T-helper 2 cell treated with Interferon-gamma antibody and Interleukin-4, amounts not matched to agents 5 μg/mL and 100 μg/mL, for 36 hours (primary cell): ENCODE results near the gene GLS.
"Not testable (repeated sequence)": the region's sequence is repeated elsewhere in the genome, so short reads cannot be mapped to it uniquely, and the experiment has no call there.

Source experiments
- DNase-seq: peaks from one replicate; pipeline ENCODE4 v3.0.0; 2021; ENCODE audit warnings: low spot score
- H3K27ac Mint-ChIP-seq: one replicate; pipeline ENCODE4 v1.8.0; 2021; ENCODE audit warnings: mild to moderate bottlenecking, mixed read lengths
- H3K27me3 Mint-ChIP-seq: one replicate; pipeline ENCODE4 v1.8.0; 2021; ENCODE audit warnings: low read depth, mixed read lengths
- H3K36me3 Mint-ChIP-seq: one replicate; pipeline ENCODE4 v1.8.0; 2021; ENCODE audit warnings: low read depth, mixed read lengths
- H3K4me1 Mint-ChIP-seq: one replicate; pipeline ENCODE4 v1.8.0; 2021; ENCODE audit warnings: low read depth, mixed read lengths
- H3K4me3 Mint-ChIP-seq: one replicate; pipeline ENCODE4 v1.8.0; 2022; ENCODE audit warnings: mild to moderate bottlenecking, moderate library complexity, mixed read lengths
- H3K9me3 Mint-ChIP-seq: one replicate; pipeline ENCODE4 v1.8.0; 2021; ENCODE audit warnings: mixed read lengths

GLS gene

DNA sequence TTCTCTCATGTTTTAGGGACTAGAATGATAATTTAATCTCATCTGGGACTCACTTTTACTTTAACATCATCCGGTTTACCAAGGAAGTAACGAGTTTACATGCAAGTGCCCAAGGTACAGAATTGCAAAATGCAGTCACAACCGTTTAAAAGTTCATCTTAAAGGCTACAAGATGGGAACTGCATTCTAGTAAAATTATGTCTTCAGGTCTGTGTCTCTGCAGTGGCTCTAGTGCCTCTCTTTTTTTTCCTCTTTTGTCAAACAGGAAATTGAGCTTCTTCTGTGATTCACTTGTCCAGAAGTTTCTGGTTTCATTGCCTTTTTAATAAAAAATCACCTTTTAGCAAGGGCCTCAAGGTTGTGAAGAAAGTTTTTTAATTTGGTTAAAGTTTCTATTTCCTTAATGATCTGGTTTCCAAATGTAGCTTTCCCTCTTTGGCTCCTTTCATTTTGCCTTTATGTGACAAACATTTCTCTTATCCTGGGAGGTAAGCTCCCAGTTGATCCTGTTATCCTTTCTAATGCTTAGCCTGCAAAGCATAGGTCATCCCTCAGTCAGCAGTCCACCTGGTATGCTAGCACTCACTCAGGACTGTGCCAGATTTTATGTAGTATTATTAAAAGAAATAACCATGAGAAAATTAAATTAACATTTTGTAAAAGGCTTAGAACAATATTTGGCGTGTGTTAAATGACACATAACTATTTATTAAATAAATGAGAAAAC is 2.4 kb downstream of the GLS start:
- Mint-ChIP-seq H3K36me3 (peaks cover 32% of the 10 kb centered on the region), H3K9me3 (no peaks in the 10 kb centered on the region), H3K27ac (peak overlapping the region; percentile 98), H3K4me3 (peak overlapping the region; percentile 92), H3K27me3 (no peaks in the 10 kb centered on the region), H3K4me1 (peaks cover 32% of the 10 kb centered on the region)
- no peak for DNase-seq

DNA sequence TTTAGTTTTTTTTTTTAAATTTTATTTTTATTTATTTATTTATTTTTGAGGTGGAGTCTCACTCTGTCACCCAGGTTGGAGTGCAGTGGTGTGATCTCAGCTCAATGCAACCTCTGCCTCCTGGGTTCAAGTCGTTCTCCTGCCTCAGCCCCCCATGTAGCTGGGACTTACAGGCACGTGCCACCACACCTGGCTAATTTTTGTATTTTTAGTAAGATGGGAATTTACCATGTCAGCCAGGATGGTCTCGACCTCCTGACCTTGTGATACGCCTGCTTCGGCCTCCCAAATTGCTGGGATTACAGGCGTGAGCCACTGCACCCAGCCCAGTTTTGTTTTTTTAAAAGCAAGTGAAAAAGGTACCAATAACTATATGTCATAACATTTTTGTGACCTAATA is 5.2 kb downstream of the GLS start:
- not testable (repeated sequence) for H3K27me3 Mint-ChIP-seq, H3K9me3 Mint-ChIP-seq, H3K27ac Mint-ChIP-seq, DNase-seq
- H3K4me3 Mint-ChIP-seq, result peak overlapping the region; percentile 19
- H3K36me3 Mint-ChIP-seq, result peaks cover 44% of the 10 kb centered on the region
- peaks cover 47% of the 10 kb centered on the region for H3K4me1 Mint-ChIP-seq

DNA sequence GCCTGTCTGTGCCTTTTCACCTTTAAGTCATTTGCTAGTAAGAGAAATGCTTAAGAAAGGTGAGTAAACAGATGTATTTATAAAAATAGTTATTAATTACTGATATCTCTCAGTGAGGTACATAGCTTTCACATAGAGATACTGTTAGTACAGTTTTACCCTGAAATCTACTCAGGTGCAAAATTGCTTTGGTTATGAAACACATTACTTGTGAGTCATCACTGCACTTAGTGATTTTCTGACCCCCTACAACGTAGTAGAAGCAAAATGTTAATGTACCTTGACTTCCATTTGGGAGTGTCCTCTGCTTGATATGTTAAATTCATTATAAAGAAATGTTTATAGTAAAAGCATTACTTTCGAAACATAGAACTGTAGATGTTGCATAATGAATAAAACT is 6.5 kb downstream of the GLS start:
- no peak for DNase-seq
- no peak overlapping the region for H3K27ac Mint-ChIP-seq
- H3K4me1 Mint-ChIP-seq, result peaks cover 55% of the 10 kb centered on the region
- peaks cover 46% of the 10 kb centered on the region for H3K36me3 Mint-ChIP-seq
- H3K9me3 Mint-ChIP-seq, result no peaks in the 10 kb centered on the region
- no peaks in the 10 kb centered on the region for H3K27me3 Mint-ChIP-seq
- no peak overlapping the region for H3K4me3 Mint-ChIP-seq

DNA sequence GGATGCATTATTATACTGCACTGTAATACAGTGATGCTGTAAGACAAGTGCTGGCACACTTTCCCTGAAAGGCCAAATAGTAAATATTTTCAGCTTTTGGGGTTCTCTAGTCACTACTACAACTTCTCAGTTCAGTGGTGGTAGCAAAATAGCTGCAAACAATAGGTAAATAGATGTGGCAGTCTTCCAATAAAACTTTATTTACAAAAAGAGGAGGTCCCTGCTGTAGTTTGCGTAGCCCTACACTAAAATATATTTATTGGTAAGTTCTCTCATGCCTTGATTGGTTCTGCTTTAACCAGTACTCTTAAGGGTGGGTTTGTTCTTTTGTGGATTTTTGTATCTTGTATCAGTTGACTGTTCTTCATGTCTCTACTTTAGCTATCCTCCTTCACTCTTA is 7.8 kb downstream of the GLS start:
- Mint-ChIP-seq H3K4me3 (peak overlapping the region; percentile 34), H3K9me3 (no peaks in the 10 kb centered on the region), H3K27me3 (no peaks in the 10 kb centered on the region), H3K27ac (no peak overlapping the region), H3K36me3 (peaks cover 37% of the 10 kb centered on the region), H3K4me1 (peaks cover 54% of the 10 kb centered on the region)
- DNase-seq, result no peak

DNA sequence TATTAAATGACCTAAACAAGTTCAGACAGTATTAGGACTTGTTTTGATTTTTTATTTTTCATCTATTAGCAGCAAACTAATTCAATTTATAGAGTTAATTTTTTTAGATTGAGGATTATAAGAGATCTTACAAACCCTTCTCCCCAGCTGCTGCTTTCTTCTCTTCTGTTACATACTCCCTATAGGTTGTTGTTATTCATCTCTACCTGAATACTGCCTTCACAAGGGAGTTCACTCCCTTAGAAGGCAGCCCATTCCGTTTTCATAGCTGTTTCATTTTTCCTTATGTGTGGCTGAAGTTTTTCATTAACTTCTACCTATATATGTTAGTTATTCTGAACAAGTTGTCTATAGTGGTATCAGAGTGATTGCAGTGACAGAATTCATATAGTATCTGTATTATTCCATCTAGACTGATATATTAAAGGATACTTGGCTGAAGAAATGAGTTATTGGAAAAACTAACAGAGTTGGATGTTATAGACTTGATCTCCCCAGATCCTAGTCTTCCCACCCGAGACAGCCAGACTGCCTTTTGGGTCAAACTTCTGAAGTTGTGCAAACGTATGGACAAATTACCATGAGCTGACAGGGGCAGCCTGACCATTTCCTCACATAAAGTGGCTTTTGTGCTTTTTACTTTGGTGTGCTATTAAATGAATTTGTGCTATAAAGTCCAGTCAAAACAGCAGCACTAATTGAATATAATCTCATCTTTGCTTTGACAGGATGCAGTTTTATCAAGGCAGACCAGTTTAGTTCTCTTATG is 8.7 kb downstream of the GLS start:
- Mint-ChIP-seq H3K4me1 (peaks cover 51% of the 10 kb centered on the region), H3K36me3 (peaks cover 29% of the 10 kb centered on the region), H3K27ac (no peak overlapping the region)

DNA sequence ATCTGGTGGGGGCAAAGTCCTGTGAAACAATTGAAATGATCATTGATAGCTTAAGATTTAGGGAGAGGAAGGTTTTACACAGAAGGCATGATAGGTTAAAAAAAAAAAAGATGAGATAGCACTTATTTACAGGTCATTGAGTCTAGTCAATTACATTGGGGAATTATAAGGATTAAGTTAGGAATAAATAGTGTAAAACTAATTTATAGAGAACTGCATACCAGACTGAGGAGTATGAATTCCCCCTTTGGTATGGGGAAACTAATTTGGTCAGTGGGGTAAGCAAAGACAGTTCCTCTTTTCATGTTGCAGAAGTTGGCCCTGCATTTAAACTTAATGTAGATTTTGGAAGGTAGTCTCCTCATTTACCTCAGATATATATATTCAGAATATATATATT is 10.8 kb downstream of the GLS start:
- Mint-ChIP-seq H3K27ac (no peak overlapping the region), H3K27me3 (no peaks in the 10 kb centered on the region), H3K9me3 (no peaks in the 10 kb centered on the region), H3K4me3 (no peak overlapping the region), H3K4me1 (peaks cover 49% of the 10 kb centered on the region), H3K36me3 (peaks cover 28% of the 10 kb centered on the region)
- no peak for DNase-seq

More for the DNA sequence above, 8.7 kb downstream of the GLS start:
- DNase-seq, result no peak
- no peaks in the 10 kb centered on the region for H3K27me3 Mint-ChIP-seq
- no peaks in the 10 kb centered on the region for H3K9me3 Mint-ChIP-seq
- no peak overlapping the region for H3K4me3 Mint-ChIP-seq

DNA sequence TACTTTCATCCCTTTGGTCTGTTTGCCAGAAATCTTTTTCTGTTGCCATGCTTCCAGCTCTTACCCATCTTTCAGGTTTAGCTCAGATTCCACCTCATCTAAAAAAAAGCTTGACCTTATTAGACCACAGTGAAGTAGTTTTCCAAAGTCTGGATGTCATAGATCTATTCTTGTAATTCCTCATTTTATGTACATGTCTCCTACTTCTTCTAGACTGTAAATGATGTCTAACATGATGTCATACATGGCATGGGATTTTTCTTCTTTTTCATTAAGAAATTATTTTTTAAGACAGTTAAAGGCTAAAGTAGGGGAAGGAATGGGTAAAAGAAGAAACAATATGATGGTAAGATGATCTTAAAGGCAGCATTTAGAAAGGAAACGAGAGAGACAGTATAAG is 11.3 kb downstream of the GLS start:
- no peak for DNase-seq
- Mint-ChIP-seq H3K27ac (no peak overlapping the region), H3K4me3 (no peak overlapping the region), H3K4me1 (peaks cover 53% of the 10 kb centered on the region), H3K9me3 (no peaks in the 10 kb centered on the region), H3K27me3 (no peaks in the 10 kb centered on the region), H3K36me3 (peaks cover 33% of the 10 kb centered on the region)

DNA sequence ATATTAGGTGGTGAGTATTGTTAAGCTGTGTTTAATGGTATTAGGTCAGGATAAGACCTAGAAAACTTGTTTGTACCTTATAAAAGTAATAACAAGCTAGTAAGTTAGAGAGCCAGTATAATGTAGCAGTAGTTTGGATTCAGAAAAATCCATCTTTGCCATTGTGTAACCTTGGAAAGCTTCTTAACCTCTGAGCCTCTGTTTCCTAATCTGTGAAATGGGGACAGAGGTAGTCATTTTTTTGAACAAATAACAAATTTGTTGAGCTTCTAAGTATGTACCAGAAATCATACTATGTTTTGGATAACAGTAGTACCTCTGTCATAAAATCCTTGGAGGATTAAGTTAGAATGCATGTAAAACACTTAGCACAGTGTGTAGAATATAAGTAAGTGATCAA is 12.5 kb downstream of the GLS start:
- no peak for DNase-seq
- peaks cover 34% of the 10 kb centered on the region for H3K36me3 Mint-ChIP-seq
- no peaks in the 10 kb centered on the region for H3K27me3 Mint-ChIP-seq
- H3K4me3 Mint-ChIP-seq, result no peak overlapping the region
- H3K4me1 Mint-ChIP-seq, result peaks cover 46% of the 10 kb centered on the region
- no peaks in the 10 kb centered on the region for H3K9me3 Mint-ChIP-seq
- no peak overlapping the region for H3K27ac Mint-ChIP-seq

DNA sequence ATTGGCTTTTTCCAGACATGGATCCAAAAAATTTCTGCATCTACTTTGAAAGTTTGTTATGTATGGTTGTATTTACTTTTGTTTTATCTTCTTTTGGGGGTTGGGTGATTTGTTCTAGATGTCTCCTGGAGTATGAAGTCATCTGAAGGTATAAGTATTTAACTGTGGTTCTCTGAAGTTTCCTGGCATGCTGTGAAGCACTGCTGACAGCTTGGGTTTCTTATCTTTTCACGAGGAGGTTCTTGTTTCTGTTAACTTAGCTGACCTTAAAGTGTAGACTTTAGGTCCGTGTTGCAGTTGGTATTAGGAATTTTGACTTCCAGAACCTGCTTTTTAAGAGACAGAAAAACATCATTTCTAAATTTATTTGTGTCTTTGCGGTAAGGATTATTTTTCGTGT is 15.9 kb downstream of the GLS start:
- H3K4me1 Mint-ChIP-seq, result peaks cover 28% of the 10 kb centered on the region
- peaks cover 29% of the 10 kb centered on the region for H3K36me3 Mint-ChIP-seq
- no peak for DNase-seq
- peak overlapping the region; percentile 50 for H3K27ac Mint-ChIP-seq
- no peaks in the 10 kb centered on the region for H3K9me3 Mint-ChIP-seq
- no peaks in the 10 kb centered on the region for H3K27me3 Mint-ChIP-seq
- no peak overlapping the region for H3K4me3 Mint-ChIP-seq

DNA sequence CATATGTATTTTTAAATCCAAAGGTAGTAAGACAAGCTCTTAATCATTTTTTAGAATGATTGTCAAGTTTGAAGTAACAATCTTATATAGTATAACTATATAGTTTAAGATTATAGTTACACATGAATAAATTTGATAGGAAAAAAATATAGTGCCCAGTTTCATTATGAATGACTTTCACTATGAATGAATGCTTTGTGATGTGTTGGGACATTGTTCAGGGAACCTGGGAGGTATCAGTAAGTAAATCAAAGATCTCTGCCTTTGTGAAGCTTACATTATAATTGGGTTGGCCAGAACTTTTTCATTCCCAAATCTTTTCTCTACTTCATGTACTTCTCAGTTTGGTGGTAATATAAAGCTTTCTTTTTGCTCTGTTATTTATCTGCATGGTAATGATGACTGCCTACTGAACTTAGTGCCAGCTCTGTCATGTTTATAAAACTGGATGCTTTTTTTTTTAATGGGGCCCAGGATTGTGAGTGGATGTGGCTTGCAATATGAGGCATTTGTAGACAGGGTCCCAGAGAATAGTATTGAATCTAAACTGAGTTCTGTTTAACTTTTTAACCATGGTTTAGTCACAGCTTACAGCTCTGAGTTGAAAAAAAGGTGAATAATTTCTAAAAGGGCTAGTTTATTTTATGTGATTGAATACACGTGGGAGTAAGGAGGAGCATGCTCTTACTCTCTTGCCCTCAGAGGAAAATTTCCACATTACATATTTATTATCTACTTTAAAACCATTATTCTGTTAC is 23.3 kb downstream of the GLS start:
- Mint-ChIP-seq H3K27ac (peak overlapping the region; percentile 8), H3K36me3 (peaks cover 45% of the 10 kb centered on the region), H3K27me3 (no peaks in the 10 kb centered on the region), H3K4me3 (no peak overlapping the region), H3K9me3 (no peaks in the 10 kb centered on the region), H3K4me1 (peaks cover 10% of the 10 kb centered on the region)
- no peak for DNase-seq

DNA sequence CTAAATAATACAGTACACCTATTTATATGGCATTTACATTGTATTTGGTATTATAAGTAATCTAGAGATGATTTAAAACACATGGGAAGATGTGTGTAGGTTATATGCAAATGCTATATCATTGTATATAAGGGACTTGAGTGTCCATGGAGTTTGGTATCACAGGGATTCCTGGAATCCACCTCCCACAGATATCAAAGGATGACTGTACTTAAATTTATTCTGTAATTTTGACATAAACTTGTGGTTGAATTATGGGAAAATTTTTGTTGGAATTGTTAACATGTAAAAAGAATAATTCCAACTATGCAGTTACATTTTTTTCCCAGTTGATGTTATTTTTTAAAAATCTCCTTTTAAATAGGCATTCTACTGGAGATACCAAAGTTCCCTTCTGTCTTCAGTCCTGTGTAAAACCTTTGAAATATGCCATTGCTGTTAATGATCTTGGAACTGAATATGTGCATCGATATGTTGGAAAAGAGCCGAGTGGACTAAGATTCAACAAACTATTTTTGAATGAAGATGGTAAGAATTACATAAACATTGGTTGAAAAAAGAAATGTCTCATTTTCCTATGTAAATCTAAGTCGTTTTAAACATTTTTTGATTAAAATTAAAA is 24.1 kb downstream of the GLS start:
- Mint-ChIP-seq H3K9me3 (no peaks in the 10 kb centered on the region), H3K27me3 (no peaks in the 10 kb centered on the region), H3K27ac (no peak overlapping the region), H3K4me3 (no peak overlapping the region), H3K4me1 (peaks cover 10% of the 10 kb centered on the region), H3K36me3 (peaks cover 46% of the 10 kb centered on the region)
- no peak for DNase-seq

DNA sequence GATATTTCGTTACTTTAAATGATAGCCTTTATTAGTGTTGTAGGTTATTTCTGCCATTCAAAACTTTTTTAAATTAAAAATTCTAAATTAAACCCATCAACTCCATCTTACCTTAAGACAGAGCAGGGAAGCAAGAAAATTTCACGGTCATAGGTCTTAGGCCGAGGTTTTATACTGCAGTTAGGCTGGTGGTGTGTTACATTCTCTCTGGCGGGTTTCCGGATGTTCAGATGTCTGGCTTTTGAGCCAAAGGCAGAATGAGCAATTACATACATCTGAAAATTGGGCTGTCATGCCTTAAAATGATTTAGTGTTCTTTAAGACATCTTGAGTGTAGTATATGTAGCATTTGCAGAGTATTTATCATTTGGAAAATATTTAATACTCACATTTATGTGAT is 27.9 kb downstream of the GLS start:
- no peak overlapping the region for H3K27ac Mint-ChIP-seq
- H3K9me3 Mint-ChIP-seq, result no peaks in the 10 kb centered on the region
- no peak for DNase-seq
- peaks cover 27% of the 10 kb centered on the region for H3K4me1 Mint-ChIP-seq
- H3K36me3 Mint-ChIP-seq, result peaks cover 44% of the 10 kb centered on the region
- H3K27me3 Mint-ChIP-seq, result no peaks in the 10 kb centered on the region
- H3K4me3 Mint-ChIP-seq, result no peak overlapping the region

DNA sequence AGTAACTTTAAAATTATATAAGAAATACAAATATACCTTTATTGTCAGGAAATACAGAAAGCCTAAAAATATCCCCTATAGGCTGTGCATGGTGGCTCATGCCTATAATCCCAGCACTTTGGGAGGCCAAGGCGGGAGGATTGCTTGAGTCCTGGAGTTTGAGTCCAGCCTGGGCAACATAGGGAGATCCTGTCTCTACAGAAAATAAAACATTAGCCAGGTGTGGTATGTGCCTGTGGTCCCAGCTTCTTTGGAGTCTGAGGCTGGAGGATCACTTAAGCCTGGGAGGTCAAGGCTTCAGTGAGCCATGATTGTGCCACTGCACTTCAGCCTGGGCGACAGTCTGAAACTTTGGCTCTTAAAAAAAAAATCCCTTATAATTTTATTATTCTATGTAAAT is 29.1 kb downstream of the GLS start:
- Mint-ChIP-seq H3K9me3 (no peaks in the 10 kb centered on the region), H3K27me3 (no peaks in the 10 kb centered on the region), H3K36me3 (peaks cover 38% of the 10 kb centered on the region), H3K4me1 (peaks cover 26% of the 10 kb centered on the region), H3K4me3 (no peak overlapping the region), H3K27ac (no peak overlapping the region)
- no peak for DNase-seq
